NCI-H524 treated with DMSO at 0.1 percent for 48 hours (cell line): Measurements from ENCODE around the gene TBC1D23.

Source experiments
- DNase-seq: peaks from one replicate; lab custom pipeline; 2025; lab: John Stamatoyannopoulos, UW

Gene TBC1D23

GRCh38 chr3:100352296-100353231, 91.8 kb downstream of the TBC1D23 start:
- DNase-seq, result no peak

GRCh38 chr3:100354850-100355249, 94.1 kb downstream of the TBC1D23 start:
- DNase-seq, result peak; percentile 45

GRCh38 chr3:100358413-100358812, 97.6 kb downstream of the TBC1D23 start:
- DNase-seq, result no peak

- DNase-seq, result no peak
Observed at GRCh38 chr3:100359035-100359434, 98.2 kb downstream of the TBC1D23 start.

GRCh38 chr3:100360757-100361496, 100.1 kb downstream of the TBC1D23 start:
- no peak for DNase-seq

- no peak for DNase-seq
Observed at GRCh38 chr3:100361897-100362296, 101.1 kb downstream of the TBC1D23 start.

- DNase-seq, result no peak
Observed at GRCh38 chr3:100364421-100364820, 103.6 kb downstream of the TBC1D23 start.

- DNase-seq, result no peak
Observed at GRCh38 chr3:100366424-100366823, 105.6 kb downstream of the TBC1D23 start.

- no peak for DNase-seq
Observed at GRCh38 chr3:100368441-100368840, 107.6 kb downstream of the TBC1D23 start.

- no peak for DNase-seq
Observed at GRCh38 chr3:100370756-100371155, 110.0 kb downstream of the TBC1D23 start.

GRCh38 chr3:100374521-100374920, 113.7 kb downstream of the TBC1D23 start:
- no peak for DNase-seq
